ENCODE results near the gene ZNF345.

ZNF345 gene

GRCh38 chr19:36847968-36848367, 2.7 kb upstream of the ZNF345 start:
- no peaks in the 10 kb centered on the region for H3K27me3 ChIP-seq (ENCODE audit: control insufficient read depth, insufficient read depth, low read length, poor library complexity, severe bottlenecking)
- 81 to 88% methylated on average over 1 of the region's 1 CpG for WGBS, 2 experiments
- H3K9me3 ChIP-seq (ENCODE audit: control insufficient read depth, low read length) = no peaks in the 10 kb centered on the region

GRCh38 chr19:36849701-36850558, 746 bp upstream of the ZNF345 start:
- peaks cover 5% of the 10 kb centered on the region for H3K4me1 ChIP-seq (ENCODE audit: control insufficient read depth, insufficient read depth, low read length)
- H3K27ac ChIP-seq (ENCODE audit: insufficient read depth, low read depth, low read length, poor library complexity, severe bottlenecking) = no peak overlapping the region
- H3K4me3 ChIP-seq (ENCODE audit: insufficient read depth, low read depth, low read length) = peak overlapping the region; percentile 84
- H3K9me3 ChIP-seq (ENCODE audit: control insufficient read depth, low read length) = no peaks in the 10 kb centered on the region
- H3K27me3 ChIP-seq (ENCODE audit: control insufficient read depth, insufficient read depth, low read length, poor library complexity, severe bottlenecking) = no peaks in the 10 kb centered on the region
- peaks cover 22% of the 10 kb centered on the region for H3K36me3 ChIP-seq (ENCODE audit: control insufficient read depth, insufficient read depth, low read length)
- 2% methylated on average over 36 of the region's 36 CpGs for WGBS, 2 experiments

More at GRCh38 chr19:36847968-36848367, 2.7 kb upstream of the ZNF345 start:
- Histone ChIP-seq H3K36me3 (ENCODE audit: control insufficient read depth, insufficient read depth, low read length) (peaks cover 6% of the 10 kb centered on the region), H3K4me1 (ENCODE audit: control insufficient read depth, insufficient read depth, low read length) (peaks cover 5% of the 10 kb centered on the region), H3K27ac (ENCODE audit: insufficient read depth, low read depth, low read length, poor library complexity, severe bottlenecking) (no peak overlapping the region), H3K4me3 (ENCODE audit: insufficient read depth, low read depth, low read length) (no peak overlapping the region)

GRCh38 chr19:36851898-36852297, 1.2 kb downstream of the ZNF345 start:
- Histone ChIP-seq H3K36me3 (ENCODE audit: control insufficient read depth, insufficient read depth, low read length) (peaks cover 39% of the 10 kb centered on the region), H3K27me3 (ENCODE audit: control insufficient read depth, insufficient read depth, low read length, poor library complexity, severe bottlenecking) (no peaks in the 10 kb centered on the region), H3K4me3 (ENCODE audit: insufficient read depth, low read depth, low read length) (peak overlapping the region; percentile 84), H3K27ac (ENCODE audit: insufficient read depth, low read depth, low read length, poor library complexity, severe bottlenecking) (no peak overlapping the region), H3K9me3 (ENCODE audit: control insufficient read depth, low read length) (no peaks in the 10 kb centered on the region), H3K4me1 (ENCODE audit: control insufficient read depth, insufficient read depth, low read length) (peaks cover 5% of the 10 kb centered on the region)
- 89 to 100% methylated on average over 2 to 3 of the region's 3 CpGs for WGBS, 2 experiments

- H3K36me3 ChIP-seq (ENCODE audit: control insufficient read depth, insufficient read depth, low read length) = peaks cover 20% of the 10 kb centered on the region
- 93 to 97% methylated on average over 10 of the region's 10 CpGs for WGBS, 2 experiments
- H3K9me3 ChIP-seq (ENCODE audit: control insufficient read depth, low read length) = peaks cover 10% of the 10 kb centered on the region
- no peak overlapping the region for H3K27ac ChIP-seq (ENCODE audit: insufficient read depth, low read depth, low read length, poor library complexity, severe bottlenecking)
- no peak overlapping the region for H3K4me3 ChIP-seq (ENCODE audit: insufficient read depth, low read depth, low read length)
- H3K27me3 ChIP-seq (ENCODE audit: control insufficient read depth, insufficient read depth, low read length, poor library complexity, severe bottlenecking) = no peaks in the 10 kb centered on the region
- H3K4me1 ChIP-seq (ENCODE audit: control insufficient read depth, insufficient read depth, low read length) = no peaks in the 10 kb centered on the region
Observed at GRCh38 chr19:36876993-36877938, 26.6 kb downstream of the ZNF345 start.

GRCh38 chr19:36891768-36892357, 41.2 kb downstream of the ZNF345 start:
- Histone ChIP-seq H3K27me3 (ENCODE audit: control insufficient read depth, insufficient read depth, low read length, poor library complexity, severe bottlenecking) (no peaks in the 10 kb centered on the region), H3K4me1 (ENCODE audit: control insufficient read depth, insufficient read depth, low read length) (no peaks in the 10 kb centered on the region), H3K9me3 (ENCODE audit: control insufficient read depth, low read length) (peaks cover 17% of the 10 kb centered on the region), H3K4me3 (ENCODE audit: insufficient read depth, low read depth, low read length) (no peak overlapping the region), H3K27ac (ENCODE audit: insufficient read depth, low read depth, low read length, poor library complexity, severe bottlenecking) (no peak overlapping the region), H3K36me3 (ENCODE audit: control insufficient read depth, insufficient read depth, low read length) (peaks cover 47% of the 10 kb centered on the region)
- WGBS, 2 experiments = 84% methylated on average over 3 of the region's 3 CpGs; no CpG with 5 or more reads in 1 of the 2 experiments

GRCh38 chr19:36894849-36895383, 44.2 kb downstream of the ZNF345 start:
- Histone ChIP-seq H3K9me3 (ENCODE audit: control insufficient read depth, low read length) (peaks cover 21% of the 10 kb centered on the region), H3K4me3 (ENCODE audit: insufficient read depth, low read depth, low read length) (no peak overlapping the region), H3K27me3 (ENCODE audit: control insufficient read depth, insufficient read depth, low read length, poor library complexity, severe bottlenecking) (no peaks in the 10 kb centered on the region), H3K4me1 (ENCODE audit: control insufficient read depth, insufficient read depth, low read length) (no peaks in the 10 kb centered on the region), H3K36me3 (ENCODE audit: control insufficient read depth, insufficient read depth, low read length) (peaks cover 55% of the 10 kb centered on the region), H3K27ac (ENCODE audit: insufficient read depth, low read depth, low read length, poor library complexity, severe bottlenecking) (no peak overlapping the region)
- WGBS, 2 experiments = 98 to 100% methylated on average over 1 to 2 of the region's 2 CpGs

- H3K9me3 ChIP-seq (ENCODE audit: control insufficient read depth, low read length) = peaks cover 18% of the 10 kb centered on the region
- no peak overlapping the region for H3K27ac ChIP-seq (ENCODE audit: insufficient read depth, low read depth, low read length, poor library complexity, severe bottlenecking)
- peaks cover 48% of the 10 kb centered on the region for H3K36me3 ChIP-seq (ENCODE audit: control insufficient read depth, insufficient read depth, low read length)
- 97% methylated on average over 3 of the region's 4 CpGs for WGBS, 2 experiments
- H3K4me3 ChIP-seq (ENCODE audit: insufficient read depth, low read depth, low read length) = no peak overlapping the region
- no peaks in the 10 kb centered on the region for H3K4me1 ChIP-seq (ENCODE audit: control insufficient read depth, insufficient read depth, low read length)
- H3K27me3 ChIP-seq (ENCODE audit: control insufficient read depth, insufficient read depth, low read length, poor library complexity, severe bottlenecking) = no peaks in the 10 kb centered on the region
Observed at GRCh38 chr19:36898422-36898821, 47.7 kb downstream of the ZNF345 start.

- peak within 1 kb of the TSS; percentile 64 for H3K4me3 ChIP-seq (ENCODE audit: insufficient read depth, low read depth, low read length)
- H3K4me1 ChIP-seq (ENCODE audit: control insufficient read depth, insufficient read depth, low read length) = no peaks in the 10 kb centered on the region
- peak within 1 kb of the TSS; percentile 21 for H3K27ac ChIP-seq (ENCODE audit: insufficient read depth, low read depth, low read length, poor library complexity, severe bottlenecking)
- H3K9me3 ChIP-seq (ENCODE audit: control insufficient read depth, low read length) = no peaks in the 10 kb centered on the region
- H3K27me3 ChIP-seq (ENCODE audit: control insufficient read depth, insufficient read depth, low read length, poor library complexity, severe bottlenecking) = no peaks in the 10 kb centered on the region
- peaks cover 15% of the 10 kb centered on the region for H3K36me3 ChIP-seq (ENCODE audit: control insufficient read depth, insufficient read depth, low read length)
- 9 to 11% methylated on average over 57 of the region's 57 CpGs for WGBS, 2 experiments
Observed at GRCh38 chr19:36915992-36916830, 65.5 kb downstream of the ZNF345 start, which contains the start of the genes ZNF568 and ZNF829. ZNF568 (plus strand) TSS chr19:36916332; CDS start chr19:36922771, 6,439 bp downstream. ZNF829 (minus strand) TSS chr19:36916291; CDS start chr19:36915167, 1,124 bp downstream.

- H3K4me3 ChIP-seq (ENCODE audit: insufficient read depth, low read depth, low read length) = peak overlapping the region; percentile 64
- no peaks in the 10 kb centered on the region for H3K4me1 ChIP-seq (ENCODE audit: control insufficient read depth, insufficient read depth, low read length)
- 89 to 92% methylated on average over 6 to 7 of the region's 7 CpGs for WGBS, 2 experiments
- H3K27me3 ChIP-seq (ENCODE audit: control insufficient read depth, insufficient read depth, low read length, poor library complexity, severe bottlenecking) = no peaks in the 10 kb centered on the region
- H3K27ac ChIP-seq (ENCODE audit: insufficient read depth, low read depth, low read length, poor library complexity, severe bottlenecking) = no peak overlapping the region
- H3K9me3 ChIP-seq (ENCODE audit: control insufficient read depth, low read length) = no peaks in the 10 kb centered on the region
- peaks cover 18% of the 10 kb centered on the region for H3K36me3 ChIP-seq (ENCODE audit: control insufficient read depth, insufficient read depth, low read length)
Observed at GRCh38 chr19:36916991-36917390, 66.3 kb downstream of the ZNF345 start.
